Ishikawa (cell line): ENCODE data around the gene MAPK4.

Experiments used
- CEBPB ChIP-seq: IDR thresholded peaks from 2 replicates; pipeline ENCODE4 v1.6.1; 2012
- EGR1 ChIP-seq: IDR thresholded peaks from 2 replicates; pipeline ENCODE4 v1.6.1; 2012
- EP300 ChIP-seq: IDR thresholded peaks from 2 replicates; pipeline ENCODE4 v1.6.1; 2012; ENCODE audit warnings: borderline replicate concordance
- FOXM1 ChIP-seq: IDR thresholded peaks from 2 replicates; pipeline ENCODE4 v1.6.1; 2012; ENCODE audit warnings: low read depth, borderline replicate concordance
- RAD21 ChIP-seq: IDR thresholded peaks from 2 replicates; pipeline ENCODE4 v1.6.1; 2012; ENCODE audit warnings: low read depth
- TAF1 ChIP-seq: IDR thresholded peaks from 2 replicates; pipeline ENCODE4 v1.6.1; 2012; ENCODE audit warnings: low read depth, mild to moderate bottlenecking
- YY1 ChIP-seq: IDR thresholded peaks from 2 replicates; pipeline ENCODE4 v1.6.1; 2012; ENCODE audit warnings: low read depth
- ZBTB7A ChIP-seq: IDR thresholded peaks from 2 replicates; pipeline ENCODE4 v1.6.1; 2012; ENCODE audit warnings: low read depth
- TF ChIP-seq, protein P1 (sequence below): IDR thresholded peaks from 2 replicates; pipeline ENCODE4 v1.6.1; 2012
- TF ChIP-seq, protein P2 (sequence below): IDR thresholded peaks from 2 replicates; pipeline ENCODE4 v1.6.1; 2012; ENCODE audit warnings: low read depth, mild to moderate bottlenecking
- TF ChIP-seq, protein P3 (sequence below): IDR thresholded peaks from 2 replicates; pipeline ENCODE4 v1.6.1; 2012

DNA sequence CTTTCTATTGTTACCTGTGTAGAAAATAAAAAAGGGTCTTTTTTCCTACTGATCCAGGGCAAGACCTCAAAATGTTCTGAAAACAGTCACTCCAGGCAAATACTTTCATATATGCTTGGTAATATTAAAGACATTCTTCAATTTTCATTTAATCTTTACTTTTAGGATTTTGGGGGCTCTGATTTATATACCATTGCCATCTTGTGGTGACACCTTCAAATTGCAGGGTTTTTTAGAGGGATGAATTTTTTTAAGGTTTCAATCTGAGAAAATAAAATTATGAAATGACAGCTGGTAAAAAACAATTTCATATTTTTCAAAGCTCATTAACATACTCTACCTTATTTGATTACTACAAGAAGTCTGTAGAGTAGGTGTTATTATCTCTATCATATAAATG is 26.8 kb downstream of the MAPK4 start:
- no peak for TF ChIP-seq CEBPB
- no peak for TF ChIP-seq EGR1
- TF ChIP-seq, protein P1, sequence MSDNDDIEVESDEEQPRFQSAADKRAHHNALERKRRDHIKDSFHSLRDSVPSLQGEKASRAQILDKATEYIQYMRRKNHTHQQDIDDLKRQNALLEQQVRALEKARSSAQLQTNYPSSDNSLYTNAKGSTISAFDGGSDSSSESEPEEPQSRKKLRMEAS: no peak
- TF ChIP-seq RAD21: peak; percentile 44
- no peak for TF ChIP-seq TAF1
- TF ChIP-seq YY1: no peak
- TF ChIP-seq, protein P2, sequence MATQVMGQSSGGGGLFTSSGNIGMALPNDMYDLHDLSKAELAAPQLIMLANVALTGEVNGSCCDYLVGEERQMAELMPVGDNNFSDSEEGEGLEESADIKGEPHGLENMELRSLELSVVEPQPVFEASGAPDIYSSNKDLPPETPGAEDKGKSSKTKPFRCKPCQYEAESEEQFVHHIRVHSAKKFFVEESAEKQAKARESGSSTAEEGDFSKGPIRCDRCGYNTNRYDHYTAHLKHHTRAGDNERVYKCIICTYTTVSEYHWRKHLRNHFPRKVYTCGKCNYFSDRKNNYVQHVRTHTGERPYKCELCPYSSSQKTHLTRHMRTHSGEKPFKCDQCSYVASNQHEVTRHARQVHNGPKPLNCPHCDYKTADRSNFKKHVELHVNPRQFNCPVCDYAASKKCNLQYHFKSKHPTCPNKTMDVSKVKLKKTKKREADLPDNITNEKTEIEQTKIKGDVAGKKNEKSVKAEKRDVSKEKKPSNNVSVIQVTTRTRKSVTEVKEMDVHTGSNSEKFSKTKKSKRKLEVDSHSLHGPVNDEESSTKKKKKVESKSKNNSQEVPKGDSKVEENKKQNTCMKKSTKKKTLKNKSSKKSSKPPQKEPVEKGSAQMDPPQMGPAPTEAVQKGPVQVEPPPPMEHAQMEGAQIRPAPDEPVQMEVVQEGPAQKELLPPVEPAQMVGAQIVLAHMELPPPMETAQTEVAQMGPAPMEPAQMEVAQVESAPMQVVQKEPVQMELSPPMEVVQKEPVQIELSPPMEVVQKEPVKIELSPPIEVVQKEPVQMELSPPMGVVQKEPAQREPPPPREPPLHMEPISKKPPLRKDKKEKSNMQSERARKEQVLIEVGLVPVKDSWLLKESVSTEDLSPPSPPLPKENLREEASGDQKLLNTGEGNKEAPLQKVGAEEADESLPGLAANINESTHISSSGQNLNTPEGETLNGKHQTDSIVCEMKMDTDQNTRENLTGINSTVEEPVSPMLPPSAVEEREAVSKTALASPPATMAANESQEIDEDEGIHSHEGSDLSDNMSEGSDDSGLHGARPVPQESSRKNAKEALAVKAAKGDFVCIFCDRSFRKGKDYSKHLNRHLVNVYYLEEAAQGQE: no peak
- TF ChIP-seq, protein P3, sequence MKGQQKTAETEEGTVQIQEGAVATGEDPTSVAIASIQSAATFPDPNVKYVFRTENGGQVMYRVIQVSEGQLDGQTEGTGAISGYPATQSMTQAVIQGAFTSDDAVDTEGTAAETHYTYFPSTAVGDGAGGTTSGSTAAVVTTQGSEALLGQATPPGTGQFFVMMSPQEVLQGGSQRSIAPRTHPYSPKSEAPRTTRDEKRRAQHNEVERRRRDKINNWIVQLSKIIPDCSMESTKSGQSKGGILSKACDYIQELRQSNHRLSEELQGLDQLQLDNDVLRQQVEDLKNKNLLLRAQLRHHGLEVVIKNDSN: no peak
- no peak for TF ChIP-seq FOXM1
- TF ChIP-seq ZBTB7A: no peak
- no peak for TF ChIP-seq EP300
